Breast epithelium (tissue), 3 donors: ENCODE measurements around the gene TFCP2L1.

Experiments used
- CTCF ChIP-seq, 3 donors: fragments of 450-650 bp; IDR thresholded peaks; one replicate each; pipeline ENCODE4 v1.5.1; 2016 to 2017; ENCODE audit warnings: antibody characterized with exemption in 3 of 3, mild to moderate bottlenecking in 3 of 3, moderate library complexity in 3 of 3
- POLR2AphosphoS5 ChIP-seq, 3 donors: sonication (generic); formaldehyde crosslinking; IDR thresholded peaks; one replicate each; pipeline ENCODE4 v1.6.1; 2017; ENCODE audit warnings: antibody characterized with exemption in 3 of 3

- TF ChIP-seq CTCF (IDR thresholded peaks at IDR 0.05), result no peak
- no peak for TF ChIP-seq POLR2AphosphoS5 (IDR thresholded peaks at IDR 0.05)
Observed at GRCh38 chr2:121240436-121240835, 44.6 kb downstream of the TFCP2L1 start.
